ENCODE results near the gene EPB41. TPM values are rescaled to one million over a fixed set of nuclear protein-coding genes. Genes with fewer than 3 reads are reported as not detected.

The EPB41 gene
- total and polyA plus RNA-seq, 2 donors from 2014 or later: 9.9 to 38.8 TPM

DNA sequence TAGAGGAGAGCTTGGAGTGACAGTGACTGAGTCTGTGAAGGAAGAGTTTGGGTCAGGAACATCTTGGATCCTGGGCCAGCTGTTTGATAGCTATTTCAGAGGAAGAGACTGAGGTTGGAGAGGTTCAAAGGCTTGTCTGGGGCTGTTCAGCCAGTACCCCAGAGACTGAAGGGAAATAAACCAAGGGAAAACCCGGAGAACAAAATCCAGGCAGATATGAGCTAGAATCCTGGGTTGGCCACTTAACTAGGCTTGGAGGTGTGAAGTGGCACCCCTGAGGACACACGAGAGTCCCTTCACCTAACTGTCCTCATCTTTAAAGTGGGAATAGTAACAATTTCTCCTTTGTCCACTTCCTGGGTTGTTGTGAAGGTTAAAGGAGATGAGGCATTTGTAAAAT, 23.1 kb upstream of the EPB41 start:
- Histone ChIP-seq H3K27me3 (ENCODE audit: control insufficient read depth, insufficient read depth, low read length) (no peaks in the 10 kb centered on the region), H3K27ac (ENCODE audit: low read depth in 2 of 2, low read length in 2 of 2) (no peak overlapping the region), H3K9me3 (ENCODE audit: control insufficient read depth in 2 of 3, insufficient read depth in 1 of 3, low read length in 3 of 3) (no peaks in the 10 kb centered on the region), H3K36me3 (ENCODE audit: control insufficient read depth in 2 of 3, insufficient read depth in 3 of 3, low read length in 3 of 3) (no peaks in the 10 kb centered on the region), H3K4me3 (ENCODE audit: low read length in 3 of 3) (no peak overlapping the region), H3K4me1 (ENCODE audit: control insufficient read depth in 2 of 3, insufficient read depth in 2 of 3, low read depth in 1 of 3, low read length in 3 of 3) (peaks cover 0 to 7% (median 0%) of the 10 kb centered on the region in 3 donors), H3K9ac (ENCODE audit: low read length in 3 of 3) (no peak overlapping the region)
- DNase-seq: no peak
- FAIRE-seq: no peak
- intact Hi-C loops (cut with DNase I): no loop called here
- TF ChIP-seq, protein P1, sequence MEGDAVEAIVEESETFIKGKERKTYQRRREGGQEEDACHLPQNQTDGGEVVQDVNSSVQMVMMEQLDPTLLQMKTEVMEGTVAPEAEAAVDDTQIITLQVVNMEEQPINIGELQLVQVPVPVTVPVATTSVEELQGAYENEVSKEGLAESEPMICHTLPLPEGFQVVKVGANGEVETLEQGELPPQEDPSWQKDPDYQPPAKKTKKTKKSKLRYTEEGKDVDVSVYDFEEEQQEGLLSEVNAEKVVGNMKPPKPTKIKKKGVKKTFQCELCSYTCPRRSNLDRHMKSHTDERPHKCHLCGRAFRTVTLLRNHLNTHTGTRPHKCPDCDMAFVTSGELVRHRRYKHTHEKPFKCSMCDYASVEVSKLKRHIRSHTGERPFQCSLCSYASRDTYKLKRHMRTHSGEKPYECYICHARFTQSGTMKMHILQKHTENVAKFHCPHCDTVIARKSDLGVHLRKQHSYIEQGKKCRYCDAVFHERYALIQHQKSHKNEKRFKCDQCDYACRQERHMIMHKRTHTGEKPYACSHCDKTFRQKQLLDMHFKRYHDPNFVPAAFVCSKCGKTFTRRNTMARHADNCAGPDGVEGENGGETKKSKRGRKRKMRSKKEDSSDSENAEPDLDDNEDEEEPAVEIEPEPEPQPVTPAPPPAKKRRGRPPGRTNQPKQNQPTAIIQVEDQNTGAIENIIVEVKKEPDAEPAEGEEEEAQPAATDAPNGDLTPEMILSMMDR (IDR thresholded peaks at IDR 0.05; ENCODE audit: borderline replicate concordance, extremely low read depth, insufficient read depth): no peak

DNA sequence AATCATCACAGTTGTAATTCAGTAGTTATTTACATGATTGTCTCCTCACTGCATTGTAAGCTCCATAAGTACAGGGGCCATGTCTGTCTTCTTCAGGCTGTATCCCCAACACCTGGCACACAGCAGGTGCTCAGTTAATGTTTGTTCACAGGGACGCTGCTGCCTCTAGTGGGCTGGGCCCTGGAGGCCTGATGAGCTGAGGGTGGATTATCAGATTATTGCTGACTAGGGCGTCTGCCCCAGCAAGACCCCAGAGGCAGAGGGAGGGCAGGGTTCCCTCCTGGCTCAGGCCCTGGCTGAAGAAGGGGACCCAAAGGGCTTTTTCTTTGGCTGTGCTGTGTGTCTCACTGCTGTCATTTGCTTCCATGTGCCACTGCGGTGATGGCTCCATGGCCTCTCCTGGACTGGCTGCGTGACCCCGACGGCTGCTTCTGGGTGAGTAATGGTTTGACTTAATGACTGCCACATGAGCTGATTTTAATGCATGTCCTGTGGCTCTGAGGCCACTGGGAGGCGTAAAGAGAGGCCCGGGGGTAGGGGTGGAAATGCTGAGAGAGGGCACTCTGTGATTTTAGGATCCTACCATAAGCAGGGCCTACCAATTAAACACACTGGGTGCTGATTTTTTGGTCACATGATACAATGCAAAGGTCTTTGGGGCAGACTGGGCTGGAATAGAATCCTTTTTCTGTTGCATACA, 20.8 kb upstream of the EPB41 start:
- Histone ChIP-seq H3K9me3 (ENCODE audit: control insufficient read depth in 2 of 3, insufficient read depth in 1 of 3, low read length in 3 of 3) (no peaks in the 10 kb centered on the region), H3K36me3 (ENCODE audit: control insufficient read depth in 2 of 3, insufficient read depth in 3 of 3, low read length in 3 of 3) (no peaks in the 10 kb centered on the region), H3K9ac (ENCODE audit: low read length in 3 of 3) (no peak overlapping the region), H3K27me3 (ENCODE audit: control insufficient read depth, insufficient read depth, low read length) (no peaks in the 10 kb centered on the region), H3K4me1 (ENCODE audit: control insufficient read depth in 2 of 3, insufficient read depth in 2 of 3, low read depth in 1 of 3, low read length in 3 of 3) (peaks cover 0 to 3% (median 0%) of the 10 kb centered on the region in 3 donors), H3K4me3 (ENCODE audit: low read length in 3 of 3) (no peak overlapping the region), H3K27ac (ENCODE audit: low read depth in 2 of 2, low read length in 2 of 2) (no peak overlapping the region)
- FAIRE-seq: no peak
- intact Hi-C loops (cut with DNase I): no loop called here
- TF ChIP-seq, protein P1 (IDR thresholded peaks at IDR 0.05; ENCODE audit: borderline replicate concordance, extremely low read depth, insufficient read depth): no peak
- peak in 2 of 5 donors; percentile 17 to 33 for DNase-seq

DNA sequence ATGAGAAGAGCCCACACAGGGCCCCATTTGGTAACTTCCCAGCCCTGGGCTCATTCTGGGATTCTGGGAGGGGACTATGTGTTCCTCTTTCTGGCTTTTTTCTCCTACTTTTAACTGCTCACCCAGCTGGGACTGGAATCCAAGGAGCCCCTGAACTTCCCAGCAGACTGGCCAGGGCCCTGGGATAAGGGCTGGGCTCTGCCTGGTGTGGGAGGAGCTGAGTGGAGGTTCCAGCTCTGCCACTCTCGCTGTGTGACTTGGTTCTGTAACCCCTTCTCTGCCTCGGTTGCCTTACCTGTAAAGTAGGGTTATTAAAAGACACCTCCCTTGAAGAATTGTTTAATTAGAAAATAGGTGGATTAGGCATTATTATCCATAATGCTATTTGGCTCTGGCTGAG, 19.6 kb upstream of the EPB41 start:
- no peak for FAIRE-seq
- Histone ChIP-seq H3K4me3 (ENCODE audit: low read length in 3 of 3) (no peak overlapping the region), H3K9ac (ENCODE audit: low read length in 3 of 3) (no peak overlapping the region), H3K36me3 (ENCODE audit: control insufficient read depth in 2 of 3, insufficient read depth in 3 of 3, low read length in 3 of 3) (no peaks in the 10 kb centered on the region), H3K27ac (ENCODE audit: low read depth in 2 of 2, low read length in 2 of 2) (no peak overlapping the region), H3K4me1 (ENCODE audit: control insufficient read depth in 2 of 3, insufficient read depth in 2 of 3, low read depth in 1 of 3, low read length in 3 of 3) (peaks cover 0 to 3% (median 0%) of the 10 kb centered on the region in 3 donors), H3K27me3 (ENCODE audit: control insufficient read depth, insufficient read depth, low read length) (no peaks in the 10 kb centered on the region), H3K9me3 (ENCODE audit: control insufficient read depth in 2 of 3, insufficient read depth in 1 of 3, low read length in 3 of 3) (no peaks in the 10 kb centered on the region)
- intact Hi-C loops (cut with DNase I): no loop called here
- DNase-seq: peak in 2 of 5 donors; percentile 13 to 29
- TF ChIP-seq, protein P1 (IDR thresholded peaks at IDR 0.05; ENCODE audit: borderline replicate concordance, extremely low read depth, insufficient read depth): no peak
